HG03342 (cell line): ENCODE measurements around the gene FTO.
A peak's percentile ranks its signal among the peaks of the same experiment; 100 is the strongest.

Source experiments
- ATAC-seq: cut with Tn5 transposase; IDR thresholded peaks from one replicate; pipeline ENCODE4 v1.9.1; 2021; ENCODE audit warnings: mild to moderate bottlenecking, moderate library complexity; ENCODE audit not compliant: unreplicated experiment

The FTO gene

GRCh38 chr16:53894686-53895085, 190.7 kb downstream of the FTO start:
- no peak for ATAC-seq

GRCh38 chr16:53895433-53895832, 191.5 kb downstream of the FTO start:
- ATAC-seq = no peak

GRCh38 chr16:53895851-53896250, 191.9 kb downstream of the FTO start:
- no peak for ATAC-seq

GRCh38 chr16:53896722-53897121, 192.8 kb downstream of the FTO start:
- no peak for ATAC-seq

GRCh38 chr16:53898993-53899392, 195.0 kb downstream of the FTO start:
- ATAC-seq = no peak

GRCh38 chr16:53899431-53899830, 195.5 kb downstream of the FTO start:
- ATAC-seq = no peak

GRCh38 chr16:53900667-53901066, 196.7 kb downstream of the FTO start:
- ATAC-seq = no peak

GRCh38 chr16:53901408-53901807, 197.5 kb downstream of the FTO start:
- ATAC-seq = no peak

- no peak for ATAC-seq
These were observed 200.6 kb downstream of the FTO start for GRCh38 chr16:53904533-53904932.

- no peak for ATAC-seq
These were observed 201.1 kb downstream of the FTO start for GRCh38 chr16:53905028-53905427.

- no peak for ATAC-seq
These were observed 204.8 kb downstream of the FTO start for GRCh38 chr16:53908731-53909130.

GRCh38 chr16:53910990-53911389, 207.0 kb downstream of the FTO start:
- ATAC-seq = no peak

GRCh38 chr16:53911513-53911912, 207.6 kb downstream of the FTO start:
- no peak for ATAC-seq

- peak; percentile 52 for ATAC-seq
These were observed 208.2 kb downstream of the FTO start for GRCh38 chr16:53912155-53912554.

- no peak for ATAC-seq
These were observed 209.3 kb downstream of the FTO start for GRCh38 chr16:53913099-53913870.

- ATAC-seq = no peak
These were observed 210.0 kb downstream of the FTO start for GRCh38 chr16:53913920-53914319.

- ATAC-seq = no peak
These were observed 210.8 kb downstream of the FTO start for GRCh38 chr16:53914736-53915135.

- no peak for ATAC-seq
These were observed 211.7 kb downstream of the FTO start for GRCh38 chr16:53915452-53916160.

GRCh38 chr16:53920988-53921387, 217.0 kb downstream of the FTO start:
- ATAC-seq = no peak

- ATAC-seq = no peak
These were observed 218.3 kb downstream of the FTO start for GRCh38 chr16:53922067-53922806.

- ATAC-seq = no peak
These were observed 219.0 kb downstream of the FTO start for GRCh38 chr16:53922807-53923571.
